ENCODE results near the gene TRIM7. TPM values are rescaled to one million over a fixed set of nuclear protein-coding genes. Genes with fewer than 3 reads are reported as not detected.

The TRIM7 gene
- total and polyA plus RNA-seq, 9 of the 15 experiments (the other 6 are each of a cell fraction or from before 2014, with no cell fraction given) = 2.6 to 14.9 (median 8.9) TPM

GRCh38 chr5:181223729-181224389 lies 18.9 kb upstream of the TRIM7 start (continued):
- TF ChIP-seq, protein P1, sequence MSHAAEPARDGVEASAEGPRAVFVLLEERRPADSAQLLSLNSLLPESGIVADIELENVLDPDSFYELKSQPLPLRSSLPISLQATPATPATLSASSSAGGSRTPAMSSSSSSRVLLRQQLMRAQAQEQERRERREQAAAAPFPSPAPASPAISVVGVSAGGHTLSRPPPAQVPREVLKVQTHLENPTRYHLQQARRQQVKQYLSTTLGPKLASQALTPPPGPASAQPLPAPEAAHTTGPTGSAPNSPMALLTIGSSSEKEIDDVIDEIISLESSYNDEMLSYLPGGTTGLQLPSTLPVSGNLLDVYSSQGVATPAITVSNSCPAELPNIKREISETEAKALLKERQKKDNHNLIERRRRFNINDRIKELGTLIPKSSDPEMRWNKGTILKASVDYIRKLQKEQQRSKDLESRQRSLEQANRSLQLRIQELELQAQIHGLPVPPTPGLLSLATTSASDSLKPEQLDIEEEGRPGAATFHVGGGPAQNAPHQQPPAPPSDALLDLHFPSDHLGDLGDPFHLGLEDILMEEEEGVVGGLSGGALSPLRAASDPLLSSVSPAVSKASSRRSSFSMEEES (CRISPR knock-in tag; IDR thresholded peaks at IDR 0.05) = no peak
- TF ChIP-seq SREBF1 (IDR thresholded peaks at IDR 0.05; ENCODE audit: borderline replicate concordance, low read depth, low read length) (no peak), RFX1 (IDR thresholded peaks at IDR 0.05) (peak; percentile 94), ZNF263 (CRISPR knock-in tag; IDR thresholded peaks at IDR 0.05; ENCODE audit: borderline replicate concordance) (peak; percentile 99), ADNP (tag; IDR thresholded peaks at IDR 0.05) (no peak), ZBTB7A (IDR thresholded peaks at IDR 0.05; ENCODE audit: borderline replicate concordance, control insufficient read depth, low read depth, low read length) (0 out of 2 replicates have a peak, but pooled peaks have one; percentile 56), CREM (IDR thresholded peaks at IDR 0.05; ENCODE audit: low read depth) (no peak), NONO (IDR thresholded peaks at IDR 0.05; ENCODE audit: low read depth in 2 of 2, low read length in 1 of 2) (no peak), MCM5 (IDR thresholded peaks at IDR 0.05; ENCODE audit: low read depth) (no peak), SOX6 (IDR thresholded peaks at IDR 0.05) (no peak), ATF1 (CRISPR knock-in tag; IDR thresholded peaks at IDR 0.05) (no peak), ATF1 (tag; IDR thresholded peaks at IDR 0.05) (no peak), DEAF1 (CRISPR knock-in tag; IDR thresholded peaks at IDR 0.05) (no peak), EGR1 (conservative IDR thresholded peaks at IDR 0.05) (peak; percentile 85), ZMIZ1 (IDR thresholded peaks at IDR 0.05; ENCODE audit: low read depth in 2 of 2, low read length in 2 of 2) (no peak), DNMT1 (IDR thresholded peaks at IDR 0.05) (no peak; the same call in 1 of the 2 replicates)
- TF ChIP-seq, protein P2, sequence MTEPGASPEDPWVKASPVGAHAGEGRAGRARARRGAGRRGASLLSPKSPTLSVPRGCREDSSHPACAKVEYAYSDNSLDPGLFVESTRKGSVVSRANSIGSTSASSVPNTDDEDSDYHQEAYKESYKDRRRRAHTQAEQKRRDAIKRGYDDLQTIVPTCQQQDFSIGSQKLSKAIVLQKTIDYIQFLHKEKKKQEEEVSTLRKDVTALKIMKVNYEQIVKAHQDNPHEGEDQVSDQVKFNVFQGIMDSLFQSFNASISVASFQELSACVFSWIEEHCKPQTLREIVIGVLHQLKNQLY (CRISPR knock-in tag; conservative IDR thresholded peaks at IDR 0.05) = no peak
- TF ChIP-seq, protein P3, sequence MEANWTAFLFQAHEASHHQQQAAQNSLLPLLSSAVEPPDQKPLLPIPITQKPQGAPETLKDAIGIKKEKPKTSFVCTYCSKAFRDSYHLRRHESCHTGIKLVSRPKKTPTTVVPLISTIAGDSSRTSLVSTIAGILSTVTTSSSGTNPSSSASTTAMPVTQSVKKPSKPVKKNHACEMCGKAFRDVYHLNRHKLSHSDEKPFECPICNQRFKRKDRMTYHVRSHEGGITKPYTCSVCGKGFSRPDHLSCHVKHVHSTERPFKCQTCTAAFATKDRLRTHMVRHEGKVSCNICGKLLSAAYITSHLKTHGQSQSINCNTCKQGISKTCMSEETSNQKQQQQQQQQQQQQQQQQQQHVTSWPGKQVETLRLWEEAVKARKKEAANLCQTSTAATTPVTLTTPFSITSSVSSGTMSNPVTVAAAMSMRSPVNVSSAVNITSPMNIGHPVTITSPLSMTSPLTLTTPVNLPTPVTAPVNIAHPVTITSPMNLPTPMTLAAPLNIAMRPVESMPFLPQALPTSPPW (CRISPR knock-in tag; IDR thresholded peaks at IDR 0.05) = peak; percentile 56
